Raji (cell line): ENCODE results near the gene PACRGL.

Experiments
- POLR2A ChIP-seq: IDR thresholded peaks from 2 replicates; pipeline ENCODE4 v1.6.1; 2011; ENCODE audit warnings: low read depth, low read length, control low read depth; ENCODE audit not compliant: insufficient read depth

PACRGL gene

DNA sequence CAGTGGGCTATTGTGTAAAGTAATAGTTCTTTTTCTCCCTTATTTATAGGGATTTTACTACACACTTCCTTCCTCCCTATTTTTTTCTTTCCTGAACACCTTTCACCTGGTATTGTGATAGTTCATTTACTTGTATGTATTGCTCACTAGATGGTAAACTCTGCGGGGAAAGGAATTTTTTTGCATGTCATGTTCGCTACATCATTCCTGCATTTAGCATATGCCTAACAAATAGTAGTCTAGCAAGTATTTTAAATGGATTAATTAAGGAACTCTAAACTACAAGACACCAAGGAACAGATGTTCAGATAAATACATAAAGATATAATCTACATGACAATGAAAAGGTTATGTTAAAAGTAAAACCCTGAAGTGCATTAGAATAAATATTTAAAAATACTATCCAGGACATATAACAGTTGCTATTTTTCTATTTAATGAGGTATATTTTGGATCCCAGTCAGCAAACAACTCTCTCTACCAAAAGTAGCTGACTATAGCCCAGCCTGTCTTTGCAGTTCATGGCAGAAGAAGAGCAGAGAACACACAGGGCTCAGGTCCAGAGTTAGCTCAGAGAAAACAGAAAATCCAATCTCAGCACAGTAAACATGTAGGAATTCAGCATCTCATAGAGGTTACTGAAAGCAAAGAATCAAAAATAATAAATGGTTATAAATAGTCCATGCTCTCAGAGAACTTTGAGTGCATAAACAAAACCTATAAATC, 87.8 kb downstream of the PACRGL start:
- no peak for TF ChIP-seq POLR2A
